NB4 (cell line): ENCODE data around the gene PHPT1.

Source experiments
- MYC ChIP-seq: IDR thresholded peaks from 2 replicates; pipeline ENCODE4 v1.6.1; 2011; ENCODE audit warnings: low read depth, low read length
- POLR2A ChIP-seq: IDR thresholded peaks from 2 replicates; pipeline ENCODE4 v1.6.1; 2011; ENCODE audit warnings: mild to moderate bottlenecking; ENCODE audit not compliant: insufficient read length; ENCODE audit errors: extremely low read depth
- TF ChIP-seq, protein P1 (sequence below): IDR thresholded peaks from one replicate; pipeline ENCODE4 v1.5.1; 2012; ENCODE audit warnings: low read depth, low read length

DNA sequence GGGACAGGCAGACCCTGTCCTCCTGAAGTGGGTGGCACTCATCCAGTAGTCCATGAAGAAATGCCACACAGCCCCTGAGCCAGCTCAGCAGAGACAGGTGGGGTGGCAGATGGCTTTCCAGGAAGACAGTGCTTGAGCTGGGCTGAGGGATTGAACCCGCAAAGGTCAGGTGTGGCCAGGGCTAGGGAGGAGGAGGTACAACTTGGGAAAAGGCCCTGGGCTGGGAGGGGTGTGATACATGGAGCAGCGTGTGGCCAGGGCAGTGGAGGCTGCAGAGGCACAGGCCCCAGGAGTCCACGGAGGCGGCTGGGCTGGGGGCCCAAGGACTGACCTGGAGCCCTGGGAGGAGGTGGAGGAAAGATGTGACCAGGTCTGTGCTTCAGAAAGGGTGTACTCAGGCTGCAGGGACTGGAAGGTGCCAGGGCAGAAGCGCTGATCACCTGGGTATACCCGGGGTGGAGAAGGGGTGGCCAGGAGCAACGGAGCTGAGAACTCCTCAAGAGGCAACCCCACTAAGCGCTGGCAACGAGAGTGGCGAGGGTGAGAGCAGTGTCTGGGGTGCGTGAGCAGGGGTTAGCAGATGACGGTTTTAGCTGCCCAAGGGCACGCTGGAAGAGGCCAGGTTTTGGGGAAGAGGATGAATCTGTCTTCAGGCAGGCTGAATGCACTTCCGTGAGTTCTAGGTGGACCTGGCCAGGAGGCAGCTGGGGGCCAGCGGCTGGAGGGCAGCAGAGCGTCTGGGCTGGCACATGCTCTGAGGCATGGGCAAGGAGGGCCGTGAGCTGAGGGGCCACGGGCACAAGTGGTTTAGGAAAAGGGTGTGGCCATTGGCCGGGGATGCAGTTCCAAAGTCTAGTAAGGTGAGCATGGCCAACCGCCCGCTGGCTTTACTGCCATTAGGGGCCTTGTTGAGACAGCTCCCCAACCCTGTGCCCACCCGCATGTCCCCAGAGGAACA is 45.4 kb upstream of the PHPT1 start:
- TF ChIP-seq POLR2A (no peak), MYC (no peak)
- TF ChIP-seq, protein P1, sequence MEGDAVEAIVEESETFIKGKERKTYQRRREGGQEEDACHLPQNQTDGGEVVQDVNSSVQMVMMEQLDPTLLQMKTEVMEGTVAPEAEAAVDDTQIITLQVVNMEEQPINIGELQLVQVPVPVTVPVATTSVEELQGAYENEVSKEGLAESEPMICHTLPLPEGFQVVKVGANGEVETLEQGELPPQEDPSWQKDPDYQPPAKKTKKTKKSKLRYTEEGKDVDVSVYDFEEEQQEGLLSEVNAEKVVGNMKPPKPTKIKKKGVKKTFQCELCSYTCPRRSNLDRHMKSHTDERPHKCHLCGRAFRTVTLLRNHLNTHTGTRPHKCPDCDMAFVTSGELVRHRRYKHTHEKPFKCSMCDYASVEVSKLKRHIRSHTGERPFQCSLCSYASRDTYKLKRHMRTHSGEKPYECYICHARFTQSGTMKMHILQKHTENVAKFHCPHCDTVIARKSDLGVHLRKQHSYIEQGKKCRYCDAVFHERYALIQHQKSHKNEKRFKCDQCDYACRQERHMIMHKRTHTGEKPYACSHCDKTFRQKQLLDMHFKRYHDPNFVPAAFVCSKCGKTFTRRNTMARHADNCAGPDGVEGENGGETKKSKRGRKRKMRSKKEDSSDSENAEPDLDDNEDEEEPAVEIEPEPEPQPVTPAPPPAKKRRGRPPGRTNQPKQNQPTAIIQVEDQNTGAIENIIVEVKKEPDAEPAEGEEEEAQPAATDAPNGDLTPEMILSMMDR = no peak
